Endothelial cell (in vitro differentiated cells): Measurements from ENCODE around the gene DPP10. TPM values are rescaled to one million over a fixed set of nuclear protein-coding genes. Genes with fewer than 3 reads are reported as not detected.

Experiments used
- DNase-seq: peaks from one replicate; pipeline ENCODE4 v3.0.0; 2021; ENCODE audit warnings: low spot score
- H3K27ac Mint-ChIP-seq: one replicate; pipeline ENCODE4 v1.8.0; 2021; ENCODE audit warnings: mixed read lengths, inconsistent platforms; ENCODE audit not compliant: unreplicated experiment
- H3K27me3 Mint-ChIP-seq: one replicate; pipeline ENCODE4 v1.8.0; 2021; ENCODE audit warnings: mild to moderate bottlenecking, moderate library complexity, mixed read lengths, inconsistent platforms; ENCODE audit not compliant: unreplicated experiment
- H3K36me3 Mint-ChIP-seq: one replicate; pipeline ENCODE4 v1.8.0; 2021; ENCODE audit warnings: mild to moderate bottlenecking, low read depth, mixed read lengths, inconsistent platforms; ENCODE audit not compliant: unreplicated experiment
- H3K4me1 Mint-ChIP-seq: one replicate; pipeline ENCODE4 v1.8.0; 2021; ENCODE audit warnings: mild to moderate bottlenecking, mixed read lengths, inconsistent platforms; ENCODE audit not compliant: unreplicated experiment
- H3K4me3 Mint-ChIP-seq: one replicate; pipeline ENCODE4 v1.8.0; 2021; ENCODE audit warnings: mild to moderate bottlenecking, mixed read lengths, inconsistent platforms; ENCODE audit not compliant: unreplicated experiment
- H3K9me3 Mint-ChIP-seq: one replicate; pipeline ENCODE4 v1.8.0; 2021; ENCODE audit warnings: mixed read lengths, inconsistent platforms; ENCODE audit not compliant: unreplicated experiment
- CTCF ChIP-seq: fragments of 200-600 bp; sonication (generic); IDR thresholded peaks from one replicate; pipeline ENCODE4 v1.5.0; 2021; ENCODE audit warnings: antibody characterized with exemption; ENCODE audit not compliant: unreplicated experiment
- total RNA-seq: library from RNA; stranded (reverse); fragmentation: NEBNext Ultra II Directional; extraction: Animal tissue kit (Norgen Biotek cat#: 25700); gene quantifications from one replicate; pipeline ENCODE4 v1.2.1, GENCODE V29; 2021; ENCODE audit not compliant: unreplicated experiment

Gene DPP10
- total RNA-seq, 1 donor from 2014 or later, result 3.3 TPM

GRCh38 chr2:115484983-115485382, 1042.5 kb downstream of the DPP10 start:
- TF ChIP-seq CTCF, result no peak
- H3K36me3 Mint-ChIP-seq, result no peaks in the 10 kb centered on the region
- no peak for DNase-seq
- H3K4me1 Mint-ChIP-seq, result no peaks in the 10 kb centered on the region
- H3K9me3 Mint-ChIP-seq, result no peaks in the 10 kb centered on the region
- H3K27ac Mint-ChIP-seq, result no peak overlapping the region
- no peaks in the 10 kb centered on the region for H3K27me3 Mint-ChIP-seq
- H3K4me3 Mint-ChIP-seq, result no peak overlapping the region

- no peaks in the 10 kb centered on the region for H3K36me3 Mint-ChIP-seq
- no peaks in the 10 kb centered on the region for H3K9me3 Mint-ChIP-seq
- DNase-seq, result no peak
- H3K4me1 Mint-ChIP-seq, result no peaks in the 10 kb centered on the region
- no peaks in the 10 kb centered on the region for H3K27me3 Mint-ChIP-seq
- H3K4me3 Mint-ChIP-seq, result no peak overlapping the region
- no peak for TF ChIP-seq CTCF
- no peak overlapping the region for H3K27ac Mint-ChIP-seq
These were observed 1048.8 kb downstream of the DPP10 start for GRCh38 chr2:115491186-115491793.

DNA sequence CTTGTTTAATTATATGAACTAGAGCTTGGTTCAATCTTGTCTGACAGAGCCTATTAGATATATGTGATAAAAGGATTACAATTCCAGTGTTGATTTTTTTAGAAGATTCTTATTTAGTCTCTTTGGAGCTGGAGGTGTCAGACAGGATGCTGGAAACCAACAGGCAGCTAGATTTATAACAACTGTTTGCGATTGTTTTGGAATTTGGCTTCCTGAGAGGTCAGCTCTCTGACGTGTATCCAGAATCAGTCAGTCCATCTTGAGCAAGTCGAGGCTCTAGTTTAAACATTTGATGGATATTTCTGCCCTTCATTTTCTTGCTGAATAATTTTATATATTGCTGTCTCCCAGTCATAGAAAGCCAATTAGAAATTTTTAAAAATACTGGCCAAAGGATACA, 1062.9 kb downstream of the DPP10 start:
- no peak overlapping the region for H3K27ac Mint-ChIP-seq
- no peaks in the 10 kb centered on the region for H3K36me3 Mint-ChIP-seq
- no peak for TF ChIP-seq CTCF
- H3K4me1 Mint-ChIP-seq, result peaks cover 2% of the 10 kb centered on the region
- H3K27me3 Mint-ChIP-seq, result no peaks in the 10 kb centered on the region
- H3K9me3 Mint-ChIP-seq, result no peaks in the 10 kb centered on the region
- H3K4me3 Mint-ChIP-seq, result no peak overlapping the region
- no peak for DNase-seq

GRCh38 chr2:115520727-115521126, 1078.3 kb downstream of the DPP10 start:
- Mint-ChIP-seq H3K4me1 (peaks cover 4% of the 10 kb centered on the region), H3K27ac (no peak overlapping the region), H3K4me3 (no peak overlapping the region), H3K27me3 (no peaks in the 10 kb centered on the region), H3K9me3 (no peaks in the 10 kb centered on the region), H3K36me3 (no peaks in the 10 kb centered on the region)
- no peak for DNase-seq
- no peak for TF ChIP-seq CTCF

GRCh38 chr2:115524452-115524851, 1082.0 kb downstream of the DPP10 start:
- no peaks in the 10 kb centered on the region for H3K4me1 Mint-ChIP-seq
- H3K27ac Mint-ChIP-seq, result no peak overlapping the region
- H3K27me3 Mint-ChIP-seq, result peaks cover 1% of the 10 kb centered on the region
- H3K36me3 Mint-ChIP-seq, result no peaks in the 10 kb centered on the region
- H3K4me3 Mint-ChIP-seq, result no peak overlapping the region
- H3K9me3 Mint-ChIP-seq, result no peaks in the 10 kb centered on the region
- no peak for TF ChIP-seq CTCF
- DNase-seq, result no peak
